ENCODE measurements around the gene CPT1C. TPM values are rescaled to one million over a fixed set of nuclear protein-coding genes. Genes with fewer than 3 reads are reported as not detected.

Gene CPT1C
- total RNA-seq, 3 donors from 2014 or later (not counting 1 experiment from before 2014, with no cell fraction given) = 0.34 to 0.78 (median 0.73) TPM

GRCh38 chr19:49761249-49761624, 70.3 kb downstream of the CPT1C start:
- peaks cover under 1% of the 10 kb centered on the region for H3K9me3 ChIP-seq (ENCODE audit: control insufficient read depth, insufficient read depth, low read length)
- H3K36me3 Mint-ChIP-seq = no peaks in the 10 kb centered on the region
- no peaks in the 10 kb centered on the region for H3K36me3 ChIP-seq (ENCODE audit: control insufficient read depth, insufficient read depth, low read length)
- peak overlapping the region in 1 of 2 donors; percentile 75 for H3K27ac Mint-ChIP-seq
- H3K27me3 ChIP-seq (ENCODE audit: control insufficient read depth, insufficient read depth, low read length) = no peaks in the 10 kb centered on the region
- H3K27me3 Mint-ChIP-seq (ENCODE audit: low read depth in 2 of 2) = no peaks in the 10 kb centered on the region
- H3K9me3 Mint-ChIP-seq = no peaks in the 10 kb centered on the region
- 100% methylated on average over 1 of the region's 1 CpG for WGBS (ENCODE audit: insufficient coverage)
- intact Hi-C loops (cut with micrococcal nuclease) = no loop called here
- no peak overlapping the region for H3K4me3 ChIP-seq (ENCODE audit: low read length)
- H3K4me1 Mint-ChIP-seq = peaks cover 7 to 10% of the 10 kb centered on the region in 2 donors
- H3K27ac ChIP-seq (ENCODE audit: low read length) = no peak overlapping the region
- ATAC-seq = no peak
- H3K4me1 ChIP-seq (ENCODE audit: control insufficient read depth, insufficient read depth, low read length) = peaks cover 21% of the 10 kb centered on the region
- no peak for TF ChIP-seq CTCF (IDR thresholded peaks at IDR 0.05)
- no peak for DNase-seq
- H3K4me3 Mint-ChIP-seq = no peak overlapping the region

GRCh38 chr19:49761625-49762311, 70.9 kb downstream of the CPT1C start:
- peak overlapping the region; percentile 2 for H3K4me3 Mint-ChIP-seq
- Histone ChIP-seq H3K4me1 (ENCODE audit: control insufficient read depth, insufficient read depth, low read length) (peaks cover 21% of the 10 kb centered on the region), H3K27me3 (ENCODE audit: control insufficient read depth, insufficient read depth, low read length) (no peaks in the 10 kb centered on the region), H3K27ac (ENCODE audit: low read length) (no peak overlapping the region), H3K36me3 (ENCODE audit: control insufficient read depth, insufficient read depth, low read length) (no peaks in the 10 kb centered on the region), H3K4me3 (ENCODE audit: low read length) (no peak overlapping the region), H3K9me3 (ENCODE audit: control insufficient read depth, insufficient read depth, low read length) (no peaks in the 10 kb centered on the region)
- TF ChIP-seq CTCF (IDR thresholded peaks at IDR 0.05) = no peak
- H3K27ac Mint-ChIP-seq = peak overlapping the region in 1 of 2 donors; percentile 75
- peak in 1 of 2 donors; percentile 67 for DNase-seq
- intact Hi-C loops (cut with micrococcal nuclease) = no loop called here
- H3K27me3 Mint-ChIP-seq (ENCODE audit: low read depth in 2 of 2) = no peaks in the 10 kb centered on the region
- no peak for ATAC-seq
- WGBS (ENCODE audit: insufficient coverage) = 74% methylated on average over 14 of the region's 16 CpGs
- H3K36me3 Mint-ChIP-seq = no peaks in the 10 kb centered on the region
- H3K9me3 Mint-ChIP-seq = no peaks in the 10 kb centered on the region
- H3K4me1 Mint-ChIP-seq = peaks cover 11 to 15% of the 10 kb centered on the region in 2 donors

GRCh38 chr19:49763230-49763629, 72.3 kb downstream of the CPT1C start, which contains the start of gene TSKS:
TSS of gene TSKS (minus strand) at chr19:49763306. CDS start at chr19:49763247, 59 bp downstream.
- H3K27me3 Mint-ChIP-seq (ENCODE audit: low read depth in 2 of 2) = no peaks in the 10 kb centered on the region
- Histone ChIP-seq H3K9me3 (ENCODE audit: control insufficient read depth, insufficient read depth, low read length) (no peaks in the 10 kb centered on the region), H3K27ac (ENCODE audit: low read length) (no peak within 1 kb of the TSS), H3K27me3 (ENCODE audit: control insufficient read depth, insufficient read depth, low read length) (no peaks in the 10 kb centered on the region), H3K36me3 (ENCODE audit: control insufficient read depth, insufficient read depth, low read length) (no peaks in the 10 kb centered on the region), H3K4me1 (ENCODE audit: control insufficient read depth, insufficient read depth, low read length) (peaks cover 32% of the 10 kb centered on the region), H3K4me3 (ENCODE audit: low read length) (no peak within 1 kb of the TSS)
- no peaks in the 10 kb centered on the region for H3K36me3 Mint-ChIP-seq
- peak within 1 kb of the TSS; percentile 47 for H3K4me3 Mint-ChIP-seq
- ATAC-seq (no peak), DNase-seq (no peak)
- intact Hi-C loops (cut with micrococcal nuclease) = no loop called here
- H3K9me3 Mint-ChIP-seq = no peaks in the 10 kb centered on the region
- WGBS (ENCODE audit: insufficient coverage) = 95% methylated on average over 6 of the region's 6 CpGs
- peak within 1 kb of the TSS in 1 of 2 donors; percentile 75 for H3K27ac Mint-ChIP-seq
- peaks cover 22 to 28% of the 10 kb centered on the region in 2 donors for H3K4me1 Mint-ChIP-seq
- TF ChIP-seq CTCF (IDR thresholded peaks at IDR 0.05) = no peak

Other genes starting within 250 kb of the CPT1C start
- not detected for gene SLC17A7, start 249.6 kb upstream of the CPT1C start, total RNA-seq
- gene PIH1D1, start 239.3 kb upstream of the CPT1C start, total RNA-seq = 100 to 1,000 TPM; 112 to 149 (median 138) TPM
- 10 to 100 TPM; 39.9 to 43.2 (median 41.4) TPM for gene ALDH16A1, start 237.9 kb upstream of the CPT1C start, total RNA-seq
- gene FLT3LG, start 216.9 kb upstream of the CPT1C start, total RNA-seq = 10 to 100 TPM; 44.7 to 65.7 (median 64.8) TPM
- gene RPL13A, start 203.5 kb upstream of the CPT1C start, total RNA-seq = 1,000 to 10,000 TPM; 1,881 to 2,284 (median 2,283) TPM
- gene RPS11, start 194.7 kb upstream of the CPT1C start, total RNA-seq = 1,000 to 10,000 TPM; 1,427 to 1,714 (median 1,549) TPM
- 10 to 100 TPM; 13.5 to 39.2 (median 19.9) TPM for gene FCGRT, start 178.5 kb upstream of the CPT1C start, total RNA-seq
- 1 to 10 TPM; 2.4 to 4.7 (median 3.0) TPM for gene RCN3, start 163.1 kb upstream of the CPT1C start, total RNA-seq
- 10 to 100 TPM; 46.7 to 63.6 (median 59.8) TPM for gene NOSIP, start 110.6 kb upstream of the CPT1C start, total RNA-seq
- under 1 TPM in 2 of 3 donors, not detected in 1; 0.39 to 0.56 TPM for gene PRRG2, start 109.8 kb upstream of the CPT1C start, total RNA-seq
- gene PRR12, start 99.9 kb upstream of the CPT1C start, total RNA-seq = 10 to 100 TPM; 51.1 to 62.1 (median 56.0) TPM
- gene RRAS, start 51.0 kb upstream of the CPT1C start, total RNA-seq = 1 to 10 TPM; 2.0 to 7.7 (median 5.9) TPM
- 10 to 100 TPM; 38.9 to 46.2 (median 44.9) TPM for gene SCAF1, start 48.9 kb upstream of the CPT1C start, total RNA-seq
- 100 to 1,000 TPM; 176 to 184 (median 179) TPM for gene IRF3, start 25.3 kb upstream of the CPT1C start, total RNA-seq
- gene BCL2L12, start 25.2 kb upstream of the CPT1C start, total RNA-seq = 10 to 100 TPM; 15.6 to 34.6 (median 22.3) TPM
- 10 to 100 TPM; 77.0 to 92.5 (median 78.2) TPM for gene PRMT1, start 13.8 kb upstream of the CPT1C start, total RNA-seq
- gene ADM5, start 1.5 kb upstream of the CPT1C start, total RNA-seq = 1 to 10 TPM; 2.3 to 2.9 (median 2.4) TPM
- gene TSKS, start 72.2 kb downstream of the CPT1C start, total RNA-seq = 1 to 10 TPM in 2 of 3 donors, under 1 TPM in 1; 0.35 to 2.4 (median 1.7) TPM
- gene AP2A1, start 75.9 kb downstream of the CPT1C start, total RNA-seq = 100 to 1,000 TPM; 137 to 163 (median 161) TPM
- gene FUZ, start 122.2 kb downstream of the CPT1C start, total RNA-seq = 10 to 100 TPM; 17.7 to 33.1 (median 20.6) TPM
- gene MED25, start 127.2 kb downstream of the CPT1C start, total RNA-seq = 100 to 1,000 TPM in 1 of 3 donors, 10 to 100 TPM in 2; 64.2 to 132 (median 69.5) TPM
- 100 to 1,000 TPM; 116 to 132 (median 128) TPM for gene PTOV1, start 160.0 kb downstream of the CPT1C start, total RNA-seq
- 100 to 1,000 TPM; 228 to 253 (median 243) TPM for gene PNKP, start 176.5 kb downstream of the CPT1C start, total RNA-seq
- 10 to 100 TPM; 12.8 to 17.8 (median 16.1) TPM for gene AKT1S1, start 186.2 kb downstream of the CPT1C start, total RNA-seq
- 10 to 100 TPM; 45.8 to 59.7 (median 54.4) TPM for gene TBC1D17, start 186.6 kb downstream of the CPT1C start, total RNA-seq
- 1 to 10 TPM; 3.0 to 3.8 (median 3.4) TPM for gene IL4I1, start 205.8 kb downstream of the CPT1C start, total RNA-seq
- gene ATF5, start 238.1 kb downstream of the CPT1C start, total RNA-seq = 10 to 100 TPM; 11.7 to 15.4 (median 14.2) TPM
- 10 to 100 TPM; 34.2 to 57.4 (median 40.9) TPM for gene NUP62, start 238.4 kb downstream of the CPT1C start, total RNA-seq

All from natural killer cell (primary cell).